Measurements from ENCODE around the gene PI4KA.

GRCh38 chr22:20875296-20875695 lies 16.7 kb upstream of the PI4KA start:
- TF ChIP-seq GABPA (IDR thresholded peaks at IDR 0.05 in 1 of 2, conservative IDR thresholded peaks at IDR 0.05 in 1 of 2) (no peak), ZBTB33 (IDR thresholded peaks at IDR 0.05) (no peak), HNF4A (conservative IDR thresholded peaks at IDR 0.05) (no peak), CTCF (IDR thresholded peaks at IDR 0.05; ENCODE audit: low read depth, low read length, missing input control) (no peak), TAF1 (conservative IDR thresholded peaks at IDR 0.05) (no peak), RAD21 (IDR thresholded peaks at IDR 0.05) (no peak), JUND (IDR thresholded peaks at IDR 0.05) (no peak), MAX (IDR thresholded peaks at IDR 0.05) (no peak), ATF3 (IDR thresholded peaks at IDR 0.05) (no peak), YY1 (IDR thresholded peaks at IDR 0.05) (no peak)

Data from liver (tissue), 3 donors.